HT-29 (cell line): ENCODE results near the gene RIN3. TPM values are rescaled to one million over a fixed set of nuclear protein-coding genes. Genes with fewer than 3 reads are reported as not detected.

Source experiments
- DNase-seq: peaks from one replicate; pipeline ENCODE4 v3.0.0-alpha.2; 2015; ENCODE audit warnings: low spot score
- total RNA-seq: library from RNA; depleted of rRNA; stranded (reverse); fragments of >200 nt; shearing (Covaris generic); gene quantifications from 2 replicates; pipeline ENCODE4 v1.2.3, GENCODE V29; 2014

RIN3 gene
- total RNA-seq, 1 experiment from 2014 or later, result not detected

- DNase-seq, result peak; percentile 32
Measured at GRCh38 chr14:92646952-92647796, 133.6 kb downstream of the RIN3 start.

GRCh38 chr14:92647797-92648279 is 134.3 kb downstream of the RIN3 start:
- no peak for DNase-seq

GRCh38 chr14:92649066-92649465 is 135.5 kb downstream of the RIN3 start:
- no peak for DNase-seq

GRCh38 chr14:92649934-92650545 is 136.5 kb downstream of the RIN3 start:
- DNase-seq, result no peak

- DNase-seq, result no peak
Measured at GRCh38 chr14:92650581-92651105, 137.1 kb downstream of the RIN3 start.

GRCh38 chr14:92651106-92651757 is 137.7 kb downstream of the RIN3 start:
- no peak for DNase-seq

- no peak for DNase-seq
Measured at GRCh38 chr14:92651758-92652406, 138.3 kb downstream of the RIN3 start.

- DNase-seq, result no peak
Measured at GRCh38 chr14:92652413-92653151, 139.0 kb downstream of the RIN3 start.

GRCh38 chr14:92653162-92653651 is 139.6 kb downstream of the RIN3 start:
- no peak for DNase-seq

GRCh38 chr14:92654239-92654901 is 140.8 kb downstream of the RIN3 start:
- no peak for DNase-seq

GRCh38 chr14:92655419-92656201 is 142.0 kb downstream of the RIN3 start:
- no peak for DNase-seq

GRCh38 chr14:92656306-92657081 is 142.9 kb downstream of the RIN3 start:
- DNase-seq, result no peak

- DNase-seq, result no peak
Measured at GRCh38 chr14:92657457-92658142, 144.0 kb downstream of the RIN3 start.

- no peak for DNase-seq
Measured at GRCh38 chr14:92658160-92658559, 144.6 kb downstream of the RIN3 start.

GRCh38 chr14:92658684-92659083 is 145.1 kb downstream of the RIN3 start:
- DNase-seq, result no peak

- DNase-seq, result no peak
Measured at GRCh38 chr14:92659765-92660561, 146.4 kb downstream of the RIN3 start.

GRCh38 chr14:92660571-92660970 is 147.0 kb downstream of the RIN3 start:
- DNase-seq, result no peak
